Heart right ventricle (tissue), 16 donors: ENCODE results near the gene TUBA3E. TPM values are rescaled to one million over a fixed set of nuclear protein-coding genes. Genes with fewer than 3 reads are reported as not detected.
"Not testable (repeated sequence)": the region's sequence is repeated elsewhere in the genome, so short reads cannot be mapped to it uniquely, and the experiment has no call there.

ENCODE experiments used
- ATAC-seq, 8 donors: fragments of 200-7000 bp; cut with Tn5 transposase; one replicate each; pipeline ENCODE4 v1.9.1; 2020; ENCODE audit warnings: mild to moderate bottlenecking in 8 of 8, moderate library complexity in 8 of 8, moderate number of reproducible peaks in 1 of 8
- DNase-seq, 2 donors: peaks; one replicate each; pipeline ENCODE4 v3.0.0-alpha.2; 2020
- H3K27ac ChIP-seq, 10 donors: fragments of 200-600 bp; sonication (generic) in 2 of 10; one replicate each; pipeline versions ENCODE4 v1.5.0 to v1.8.0; 2020 to 2022; ENCODE audit warnings: mild to moderate bottlenecking in 3 of 10
- H3K27me3 ChIP-seq, 7 donors: fragments of 200-600 bp; one replicate each; pipeline ENCODE4 v1.8.0; 2021 to 2022; ENCODE audit warnings: mild to moderate bottlenecking in 2 of 7
- H3K36me3 ChIP-seq, 9 donors: fragments of 200-600 bp; sonication (generic) in 1 of 9; one replicate each; pipeline versions ENCODE4 v1.5.0 to v1.8.0; 2020 to 2022; ENCODE audit warnings: mild to moderate bottlenecking in 2 of 9
- H3K4me1 ChIP-seq, 9 donors: fragments of 200-600 bp; sonication (generic) in 1 of 9; one replicate each; pipeline versions ENCODE4 v1.5.0 to v1.8.0; 2020 to 2022; ENCODE audit warnings: mild to moderate bottlenecking in 4 of 9
- H3K4me3 ChIP-seq, 10 donors: fragments of 200-600 bp; sonication (generic) in 2 of 10; one replicate each; pipeline versions ENCODE4 v1.5.0 to v1.8.0; 2020 to 2022; ENCODE audit warnings: mild to moderate bottlenecking in 7 of 10, moderate library complexity in 2 of 10
- H3K9me3 ChIP-seq, 11 donors: fragments of 200-600 bp in 10 of 11; sonication (generic) in 2 of 11; one replicate each; pipeline versions ENCODE4 v1.5.0 to v1.8.0; 2013 to 2022; ENCODE audit warnings: mild to moderate bottlenecking in 2 of 11, control low read depth in 1 of 11, moderate library complexity in 1 of 11
- WGBS, 2 donors: extraction: QIAGEN DNeasy Blood & Tissue Kit; methylation state at CpG; one replicate each; pipeline ENCODE4 v1.1.7; 2013; ENCODE audit warnings: inconsistent platforms in 1 of 2; 5-methylcytosine and 5-hydroxymethylcytosine counted together
- intact Hi-C, 10 donors: fragments of 100-400 bp; cut with DNase I; formaldehyde crosslinking; loops; one replicate each; pipeline versions ENCODE4 v1.11.1 to v1.14.2; 2022
- polyA plus RNA-seq, 2 donors: library from polyadenylated mRNA; stranded (reverse); fragments of 200-250 nt; gene quantifications; one replicate each; pipeline ENCODE4 v1.2.3, GENCODE V29; 2013
- total RNA-seq, 10 donors: library from RNA; stranded (reverse); fragmentation: NEBNext Ultra II Directional in 3 of 10; extraction: Animal tissue kit (Norgen Biotek cat#: 25700) in 3 of 10; gene quantifications; one replicate each; pipeline versions ENCODE4 v1.2.1 to v1.2.4, GENCODE V29; 2021 to 2023
- donor health status: Arrhythmogenic right ventricular cardiomyopathy.
- donor health status: ischemic (EF 13 %, LVEDD 7.1; RV severe dilation, severe dysfunction).
- donor health status: healthy with polysubstance abuse.
- donor health status: DM: no; HTN: yes; CAD: no.
- donor health status: DM: no; HTN: no; CAD: no.
- donor health status: ischemic (EF 25% LVEDD 6.9; RV normal size, moderate dysfunction).
- donor health status: ischemic (EF 25% LVEDD 5.7; RV mildly dilated, moderate dysfunction).
- donor health status: healthy.
- donor health status: DM: yes; HTN: yes; CAD: no.
- donor health status: Ischemic cardiomyopathy.
- donor health status: ischemic (EF 35%, LVEDD 5.7; RV mildly dilated, moderate dysfunction).
- donor health status: nonischemic (EF 11% LVEDD 7.7; RV severe dilation, severe dysfunction).
- donor health status: DM: yes; HTN: yes; CAD: no.
- donor health status: PGD.
- donor health status: ischemic (EF 29% LVEDD 5.4; RV normal size, mild dysfunction).
- donor health status: nonischemic (EF 23%, LVEDD 6.1; RV moderate dilation, normal function).

TUBA3E gene
- total and polyA plus RNA-seq, 12 donors: 2.3 to 286 (median 10.5) TPM

- DNase-seq, intact Hi-C loops: not testable (repeated sequence)
These were observed 55.6 kb downstream of the TUBA3E start for GRCh38 chr2:130142396-130143265.

More at GRCh38 chr2:130142396-130143265, 55.6 kb downstream of the TUBA3E start:
- not testable (repeated sequence) for H3K36me3 ChIP-seq, H3K4me1 ChIP-seq, H3K9me3 ChIP-seq, H3K27ac ChIP-seq, H3K4me3 ChIP-seq, ATAC-seq
- H3K27me3 ChIP-seq: peaks cover 0 to 35% (median 13%) of the 10 kb centered on the region in 7 donors
- 79 to 89% methylated on average over 13 of the region's 13 CpGs for WGBS, 2 donors

Other genes starting within 250 kb of the TUBA3E start
- under 1 TPM in 4 of 10 donors, not detected in 6; 0.09 to 0.24 (median 0.21) TPM for gene RAB6C, start 218.8 kb downstream of the TUBA3E start, total RNA-seq
- gene RAB6C, start 218.8 kb downstream of the TUBA3E start, polyA plus RNA-seq: under 1 TPM; 0.06 to 0.22 TPM
- gene POTEF, start 69.2 kb downstream of the TUBA3E start, total RNA-seq: not detected
- gene POTEF, start 69.2 kb downstream of the TUBA3E start, polyA plus RNA-seq: not detected
- 1 to 10 TPM in 1 of 10 donors, under 1 TPM in 8, not detected in 1; 0.25 to 1.4 (median 0.47) TPM for gene CCDC74B, start 53.3 kb downstream of the TUBA3E start, total RNA-seq
- gene CCDC74B, start 53.3 kb downstream of the TUBA3E start, polyA plus RNA-seq: under 1 TPM; 0.66 to 0.86 TPM
- 10 to 100 TPM; 21.9 to 33.6 (median 25.9) TPM for gene SMPD4, start 16.8 kb downstream of the TUBA3E start, total RNA-seq
- 10 to 100 TPM; 31.6 to 60.6 TPM for gene SMPD4, start 16.8 kb downstream of the TUBA3E start, polyA plus RNA-seq
- gene MZT2B, start 16.2 kb downstream of the TUBA3E start, total RNA-seq: 100 to 1,000 TPM; 297 to 528 (median 396) TPM
- 100 to 1,000 TPM; 499 to 911 TPM for gene MZT2B, start 16.2 kb downstream of the TUBA3E start, polyA plus RNA-seq
- gene IMP4, start 144.5 kb upstream of the TUBA3E start, total RNA-seq: 10 to 100 TPM; 50.6 to 82.0 (median 61.6) TPM
- 100 to 1,000 TPM in 1 of 2 donors, 10 to 100 TPM in 1; 82.3 to 190 TPM for gene IMP4, start 144.5 kb upstream of the TUBA3E start, polyA plus RNA-seq
- 10 to 100 TPM in 7 of 10 donors, 1 to 10 TPM in 3; 7.8 to 24.3 (median 11.2) TPM for gene PTPN18, start 157.6 kb upstream of the TUBA3E start, total RNA-seq
- gene PTPN18, start 157.6 kb upstream of the TUBA3E start, polyA plus RNA-seq: 10 to 100 TPM; 17.3 to 35.0 TPM